NOMO-1 (cell line): ENCODE data around the gene MIF.
"Not testable (repeated sequence)": the region's sequence is repeated elsewhere in the genome, so short reads cannot be mapped to it uniquely, and the experiment has no call there.

Source experiments
- DNase-seq, 2 experiments: peaks; one replicate each; lab custom pipeline; 2025; ENCODE audit not compliant: unreplicated experiment in 2 of 2; lab: John Stamatoyannopoulos, UW

Gene MIF

DNA sequence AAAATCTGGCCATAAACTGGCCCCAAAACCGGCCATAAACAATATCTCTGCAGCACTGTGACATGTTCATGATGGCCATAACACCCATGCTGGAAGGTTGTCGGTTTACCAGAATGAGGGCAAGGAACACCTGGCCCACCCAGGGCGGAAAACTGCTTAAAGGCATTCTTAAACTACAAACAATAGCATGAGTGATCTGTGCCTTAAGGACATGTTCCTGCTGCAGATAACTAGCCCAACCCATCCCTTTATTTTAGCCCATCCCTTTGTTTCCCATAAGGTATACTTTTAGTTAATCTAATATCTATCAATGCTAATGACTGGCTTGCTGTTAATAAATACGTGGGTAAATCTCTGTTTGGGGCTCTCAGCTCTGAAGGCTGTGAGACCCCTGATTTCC, 6.0 kb downstream of the MIF start:
- DNase-seq, result not testable (repeated sequence)

GRCh38 chr22:23901600-23901999, 7.4 kb downstream of the MIF start:
- DNase-seq, result no peak

DNA sequence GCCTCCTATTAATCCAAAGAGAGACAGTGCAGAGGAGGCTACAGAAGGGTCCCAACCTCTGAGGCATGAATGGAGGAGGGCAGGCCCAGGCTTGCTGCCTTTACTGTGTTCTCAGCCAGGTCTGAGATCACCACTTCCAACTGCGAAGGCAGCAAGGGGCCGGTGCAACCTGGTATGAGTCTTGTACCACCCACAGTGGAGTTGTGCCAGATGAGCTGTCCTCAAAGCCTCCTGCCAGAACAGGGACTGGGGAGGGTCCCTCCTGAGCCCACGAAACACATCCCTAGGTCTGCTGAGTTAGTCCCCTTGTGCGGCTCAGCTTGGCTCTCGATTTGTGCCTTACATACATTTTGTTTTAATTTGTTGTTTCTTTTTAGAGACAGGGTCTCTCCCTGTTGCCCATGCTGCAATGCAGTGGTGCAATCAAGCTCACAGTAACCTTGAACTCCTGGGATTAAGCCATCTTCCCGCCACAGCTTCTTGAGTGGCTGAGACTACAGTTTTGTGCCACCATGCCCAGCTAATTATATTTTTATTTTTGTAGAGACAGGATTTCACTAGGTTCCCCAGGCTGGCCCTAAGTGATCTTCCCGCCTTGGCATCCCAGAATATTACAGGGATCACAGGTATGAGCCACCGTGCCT, 9.3 kb downstream of the MIF start:
- no peak for DNase-seq

GRCh38 chr22:23904573-23905254, 10.5 kb downstream of the MIF start:
- DNase-seq, result no peak

DNA sequence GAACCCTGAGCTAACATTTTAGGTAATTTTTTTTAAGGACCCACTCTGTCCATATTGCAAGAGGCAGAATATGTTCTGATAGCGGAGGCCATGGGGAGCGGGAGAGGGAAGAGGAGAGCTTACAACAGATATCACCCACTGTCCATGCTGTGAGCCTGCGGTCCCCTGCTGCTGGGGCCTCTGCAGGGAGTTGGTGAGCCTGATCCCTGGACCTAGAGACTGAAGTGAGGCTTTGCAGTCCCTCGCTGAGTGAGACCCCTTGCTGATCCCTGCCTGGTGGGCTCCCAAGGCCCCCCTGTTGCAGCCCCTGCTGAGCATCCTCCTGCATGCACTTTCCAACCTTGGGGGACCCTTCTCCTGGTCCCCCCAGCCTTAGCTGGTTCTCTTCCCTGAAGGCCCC, 12.5 kb downstream of the MIF start:
- no peak for DNase-seq

DNA sequence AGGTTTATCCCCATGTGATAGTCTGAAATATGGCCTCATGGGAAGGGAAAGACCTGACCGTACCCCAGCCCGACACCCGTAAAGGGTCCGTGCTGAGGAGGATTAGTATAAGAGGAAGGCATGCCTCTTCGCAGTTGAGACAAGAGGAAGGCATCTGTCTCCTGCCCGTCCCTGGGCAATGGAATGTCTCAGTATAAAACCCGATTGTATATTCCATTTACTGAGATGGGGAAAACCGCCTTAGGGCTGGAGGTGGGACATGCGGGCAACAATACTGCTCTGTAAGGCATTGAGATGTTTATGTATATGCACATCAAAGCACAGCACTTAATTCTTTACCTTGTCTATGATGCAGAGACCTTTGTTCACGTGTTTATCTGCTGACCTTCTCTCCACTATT, 13.2 kb downstream of the MIF start:
- DNase-seq, result not testable (repeated sequence)

- no peak for DNase-seq
Measured at GRCh38 chr22:23908587-23909205, 14.5 kb downstream of the MIF start.

- DNase-seq, result no peak
Measured at GRCh38 chr22:23909296-23909898, 15.2 kb downstream of the MIF start.

GRCh38 chr22:23910496-23911190, 16.5 kb downstream of the MIF start:
- no peak for DNase-seq

DNA sequence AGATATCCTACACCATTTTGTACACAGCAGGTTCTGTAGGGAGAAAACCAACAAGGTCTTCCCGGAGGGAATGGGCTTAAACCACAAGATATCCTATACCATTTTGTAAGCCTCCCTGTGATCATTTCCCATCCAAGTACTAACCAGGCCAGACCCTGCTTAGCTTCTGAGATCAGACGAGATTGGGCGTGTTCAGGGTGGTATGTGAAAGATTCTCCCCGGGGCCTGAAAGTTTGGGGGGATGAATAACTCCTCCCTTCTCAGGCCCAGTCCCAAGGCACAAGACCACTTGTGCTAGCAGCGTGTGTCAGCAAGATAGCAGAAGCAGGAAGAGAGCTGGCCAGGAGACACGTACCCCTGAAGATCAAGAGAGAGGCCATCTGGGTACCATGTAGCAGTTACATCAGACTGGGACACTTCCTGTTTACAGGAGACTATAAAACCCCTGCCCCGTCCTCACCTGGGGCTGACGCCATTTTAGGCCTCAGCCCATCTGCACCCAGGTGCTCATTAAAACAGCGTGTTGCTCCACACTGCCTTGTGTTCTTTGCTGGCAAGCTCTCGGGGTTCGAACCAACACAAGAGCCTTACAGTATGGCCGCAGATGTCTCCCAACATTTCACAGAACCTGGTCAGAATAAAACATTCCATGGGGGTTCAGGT, 17.3 kb downstream of the MIF start:
- no peak for DNase-seq

- DNase-seq, result no peak
Measured at GRCh38 chr22:23912293-23912903, 18.2 kb downstream of the MIF start.

DNA sequence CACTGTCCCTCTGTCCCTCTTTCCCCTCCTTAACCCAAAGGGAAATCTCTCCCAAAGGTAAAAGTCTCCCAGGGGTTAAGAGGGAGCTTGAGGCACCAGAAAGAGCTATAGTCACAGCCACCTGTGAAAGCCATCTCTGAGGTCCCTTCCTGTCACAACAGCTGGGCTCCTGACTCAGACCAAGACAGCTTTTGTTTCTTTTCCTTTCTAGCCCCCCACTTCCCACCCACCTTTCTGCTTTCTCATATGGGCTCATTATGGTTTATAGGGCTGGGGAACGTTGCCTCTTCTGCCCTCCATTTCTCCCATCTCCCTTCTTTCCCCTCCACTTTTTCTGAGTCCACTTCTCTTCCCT, 19.1 kb downstream of the MIF start:
- DNase-seq, result no peak

- peak; percentile 97 to 98 for DNase-seq
Measured at GRCh38 chr22:23913661-23914353, 19.6 kb downstream of the MIF start.

- DNase-seq, result no peak
Measured at GRCh38 chr22:23915290-23915689, 21.1 kb downstream of the MIF start.

GRCh38 chr22:23920267-23920611, 26.1 kb downstream of the MIF start:
- DNase-seq, result not testable (repeated sequence)

GRCh38 chr22:23921586-23922201, 27.5 kb downstream of the MIF start:
- DNase-seq, result not testable (repeated sequence)

DNA sequence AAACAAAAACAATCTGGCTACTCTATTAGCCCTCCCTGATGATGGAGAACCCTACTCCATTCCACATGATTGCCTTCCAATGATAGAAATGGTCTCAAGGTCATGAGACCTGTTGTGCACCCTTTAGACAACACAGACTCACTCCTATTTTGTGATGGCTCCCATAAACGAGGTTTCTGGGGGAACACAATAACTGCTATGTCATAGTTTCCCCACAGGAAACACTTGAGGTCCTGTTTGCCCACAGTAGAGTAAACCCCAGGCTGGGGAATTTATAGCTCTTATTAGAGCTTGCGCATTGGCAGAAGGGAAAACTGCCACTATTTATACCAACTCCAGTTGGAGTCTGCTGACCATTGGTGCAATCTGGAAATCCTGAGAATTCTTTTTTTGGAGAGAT, 28.7 kb downstream of the MIF start:
- DNase-seq, result no peak

DNA sequence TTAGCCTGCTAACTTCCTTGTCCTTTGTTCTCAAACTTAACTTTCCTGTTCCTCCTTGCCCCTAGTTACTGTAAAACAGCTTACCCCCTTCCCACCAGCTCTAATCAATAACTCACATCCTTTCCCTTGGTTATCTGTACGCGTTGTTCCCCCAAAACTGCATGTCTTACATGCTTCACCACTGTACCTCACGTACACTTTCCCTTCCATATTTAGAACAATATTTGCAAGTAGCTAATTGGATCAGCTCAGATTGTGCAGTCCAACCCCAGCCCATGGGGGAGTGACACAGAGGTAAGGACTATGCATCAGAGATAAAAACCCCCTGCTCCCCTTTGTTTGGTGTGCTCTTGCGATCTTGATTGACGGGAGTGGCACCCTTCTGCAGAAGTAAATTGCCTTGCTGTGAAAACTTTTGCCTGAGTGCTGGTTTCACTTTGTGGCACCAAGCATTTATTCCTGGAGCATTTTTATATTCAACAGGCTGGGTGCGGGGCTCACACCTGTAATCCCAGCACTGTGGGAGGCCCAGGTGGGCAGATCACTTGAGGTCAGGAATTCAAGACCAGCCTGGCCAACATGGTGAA, 30.9 kb downstream of the MIF start:
- DNase-seq, result no peak

DNA sequence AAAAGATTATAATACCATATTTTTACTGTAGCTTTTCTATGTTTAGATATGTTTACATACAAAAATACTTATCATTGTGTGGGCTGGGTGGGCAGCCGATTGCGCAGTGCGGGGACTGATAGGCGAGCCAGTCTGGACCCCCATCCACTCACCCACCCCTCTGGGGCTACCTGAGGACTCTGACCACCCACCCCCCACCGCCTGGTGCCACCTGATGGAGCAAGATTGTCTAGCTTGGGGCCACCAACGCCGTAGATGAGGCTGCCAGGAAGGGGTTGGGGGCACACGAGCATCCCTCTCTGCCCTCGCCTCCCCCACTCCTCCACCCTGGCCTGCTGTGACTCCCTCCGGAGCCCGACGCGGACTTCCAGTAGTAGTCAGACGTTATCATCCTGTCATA, 32.4 kb downstream of the MIF start:
- no peak for DNase-seq
